GM18502 (cell line): ENCODE results near the gene SATB2.
A peak's percentile ranks its signal among the peaks of the same experiment; 100 is the strongest.

Experiments
- ATAC-seq: cut with Tn5 transposase; IDR thresholded peaks from one replicate; pipeline ENCODE4 v1.9.1; 2021; ENCODE audit warnings: mild to moderate bottlenecking; ENCODE audit not compliant: unreplicated experiment, poor library complexity

SATB2 gene

DNA sequence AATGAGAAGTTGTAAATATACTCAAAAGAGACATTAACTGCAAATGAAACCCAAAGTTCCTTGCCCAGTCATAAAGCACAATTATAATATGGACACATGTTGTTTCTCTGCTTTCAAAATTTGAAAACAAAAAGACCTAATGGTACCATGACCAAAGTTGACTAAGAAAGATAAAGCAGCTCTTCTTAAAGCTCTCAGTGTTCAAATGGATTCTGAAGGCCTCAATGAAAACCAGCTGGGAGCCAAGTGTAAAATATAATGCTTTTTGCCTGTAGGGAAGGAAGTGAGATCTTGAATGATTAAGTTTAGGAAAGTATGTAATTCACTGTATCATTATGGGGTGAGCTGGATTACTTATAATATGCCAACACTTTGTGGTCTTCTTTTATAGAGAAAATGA lies 178.6 kb downstream of the SATB2 start:
- ATAC-seq, result no peak

DNA sequence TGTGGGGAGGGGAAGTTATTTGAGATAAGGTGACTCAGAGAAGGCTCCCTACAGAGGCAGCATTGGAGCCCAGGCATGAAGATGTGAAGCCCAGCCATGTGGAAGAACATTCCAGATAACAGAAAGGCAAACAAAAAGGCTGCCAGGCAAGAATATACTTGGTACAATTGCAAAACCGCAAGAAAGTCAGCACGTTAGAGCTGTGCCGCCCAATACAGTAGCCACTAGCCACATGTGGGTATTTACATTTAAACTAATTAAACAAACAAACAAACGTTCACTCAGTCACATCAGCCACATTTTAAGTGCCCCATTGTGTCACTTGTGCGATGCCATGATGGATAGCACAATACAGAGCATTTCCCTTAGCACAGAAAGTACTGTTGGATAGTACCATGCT lies 179.6 kb downstream of the SATB2 start:
- ATAC-seq, result no peak

DNA sequence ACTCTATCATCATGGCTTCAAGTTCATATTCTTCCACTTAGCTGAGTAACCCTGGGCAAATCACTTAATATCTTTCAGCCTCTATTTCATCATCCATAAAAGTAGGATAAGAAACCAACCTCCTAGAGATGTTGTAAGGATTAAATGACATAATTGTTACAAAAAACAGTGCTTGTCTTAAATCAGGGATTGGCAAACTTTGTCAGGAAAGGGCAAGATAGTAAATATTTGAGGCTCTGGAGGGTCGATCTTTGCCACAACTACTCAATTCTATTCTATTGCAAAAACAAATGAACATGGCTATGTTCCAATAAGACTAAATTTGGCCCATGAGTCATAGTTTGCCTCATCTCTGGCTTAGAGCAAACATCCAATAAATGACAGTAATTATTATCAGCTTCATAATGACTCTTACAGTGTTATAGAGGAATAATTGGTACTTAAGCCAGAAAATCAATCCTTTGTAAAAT lies 184.7 kb downstream of the SATB2 start:
- no peak for ATAC-seq

DNA sequence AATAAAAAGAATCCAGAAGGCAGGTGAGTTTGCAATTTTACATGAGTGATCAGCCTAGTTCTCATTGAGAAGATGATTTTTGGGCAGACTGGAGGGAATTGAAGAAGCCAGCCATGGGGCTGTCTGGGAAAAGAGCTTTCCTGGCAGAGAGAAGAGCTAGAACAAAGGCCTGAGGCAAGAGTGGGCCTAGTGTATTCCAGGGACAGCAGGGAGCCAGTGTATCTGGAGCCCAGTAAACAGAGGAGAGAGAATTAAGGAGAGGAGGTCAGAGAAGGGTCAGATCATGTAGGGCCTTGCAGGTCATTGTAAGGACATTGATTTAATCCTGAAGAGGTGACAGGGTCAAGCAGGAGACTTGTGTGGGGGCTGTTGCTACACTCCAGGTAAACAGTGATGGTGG lies 195.8 kb downstream of the SATB2 start:
- no peak for ATAC-seq

DNA sequence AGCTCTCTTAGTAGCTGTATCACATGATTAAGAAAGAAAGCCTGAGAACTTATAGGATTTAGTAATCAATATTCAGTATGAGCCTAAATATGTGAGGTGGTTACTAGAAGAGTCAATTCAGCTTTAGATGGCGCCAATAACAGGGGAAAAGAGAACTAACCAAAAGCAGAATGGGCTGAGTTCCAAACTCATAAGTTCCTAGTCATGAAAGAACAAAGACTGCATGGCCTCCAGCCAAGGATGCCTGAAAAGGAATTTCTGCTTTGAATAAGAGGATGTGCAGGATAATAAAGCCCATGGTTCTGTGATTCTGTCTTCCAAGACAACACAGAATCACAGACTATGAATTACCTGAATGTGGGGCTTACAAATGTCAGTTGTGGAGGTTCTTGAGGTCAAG lies 196.5 kb downstream of the SATB2 start:
- ATAC-seq, result no peak

DNA sequence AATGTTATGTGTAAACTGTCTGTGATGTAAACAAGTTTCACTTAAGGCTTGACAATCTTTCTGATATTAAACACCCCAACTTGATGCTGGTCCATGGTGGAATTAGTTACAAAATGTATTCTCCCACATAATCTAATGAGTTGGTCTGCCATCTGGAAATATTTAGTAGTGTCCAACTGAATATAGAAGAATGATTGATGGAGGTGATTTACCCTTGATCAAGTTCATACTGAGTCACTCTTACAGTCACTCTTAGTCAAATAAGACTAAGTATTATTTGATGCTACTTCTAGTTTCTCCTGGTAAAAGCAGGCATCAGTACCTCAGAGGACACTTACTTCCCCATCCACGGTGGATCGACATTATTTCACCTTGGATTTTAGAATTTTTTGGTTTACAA lies 198.1 kb downstream of the SATB2 start:
- ATAC-seq, result no peak

DNA sequence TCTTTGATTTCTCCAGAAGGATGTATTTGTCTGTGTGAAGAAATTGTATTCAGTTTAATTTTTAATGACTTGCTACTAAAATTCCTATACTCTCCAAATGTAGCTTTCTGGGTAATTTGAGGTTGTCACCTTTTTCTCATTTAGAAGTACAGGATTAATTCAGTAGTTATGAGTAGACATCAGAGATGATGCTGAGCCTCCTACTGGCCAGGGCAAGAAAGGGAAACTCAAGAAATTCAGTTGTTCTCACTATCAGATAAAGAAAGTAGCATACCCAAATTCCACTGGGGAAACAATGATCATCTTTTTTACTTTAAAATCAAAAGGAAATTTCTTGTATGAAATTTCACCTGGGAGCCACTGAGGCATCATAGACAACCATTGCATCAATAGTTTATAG lies 199.4 kb downstream of the SATB2 start:
- ATAC-seq, result no peak

DNA sequence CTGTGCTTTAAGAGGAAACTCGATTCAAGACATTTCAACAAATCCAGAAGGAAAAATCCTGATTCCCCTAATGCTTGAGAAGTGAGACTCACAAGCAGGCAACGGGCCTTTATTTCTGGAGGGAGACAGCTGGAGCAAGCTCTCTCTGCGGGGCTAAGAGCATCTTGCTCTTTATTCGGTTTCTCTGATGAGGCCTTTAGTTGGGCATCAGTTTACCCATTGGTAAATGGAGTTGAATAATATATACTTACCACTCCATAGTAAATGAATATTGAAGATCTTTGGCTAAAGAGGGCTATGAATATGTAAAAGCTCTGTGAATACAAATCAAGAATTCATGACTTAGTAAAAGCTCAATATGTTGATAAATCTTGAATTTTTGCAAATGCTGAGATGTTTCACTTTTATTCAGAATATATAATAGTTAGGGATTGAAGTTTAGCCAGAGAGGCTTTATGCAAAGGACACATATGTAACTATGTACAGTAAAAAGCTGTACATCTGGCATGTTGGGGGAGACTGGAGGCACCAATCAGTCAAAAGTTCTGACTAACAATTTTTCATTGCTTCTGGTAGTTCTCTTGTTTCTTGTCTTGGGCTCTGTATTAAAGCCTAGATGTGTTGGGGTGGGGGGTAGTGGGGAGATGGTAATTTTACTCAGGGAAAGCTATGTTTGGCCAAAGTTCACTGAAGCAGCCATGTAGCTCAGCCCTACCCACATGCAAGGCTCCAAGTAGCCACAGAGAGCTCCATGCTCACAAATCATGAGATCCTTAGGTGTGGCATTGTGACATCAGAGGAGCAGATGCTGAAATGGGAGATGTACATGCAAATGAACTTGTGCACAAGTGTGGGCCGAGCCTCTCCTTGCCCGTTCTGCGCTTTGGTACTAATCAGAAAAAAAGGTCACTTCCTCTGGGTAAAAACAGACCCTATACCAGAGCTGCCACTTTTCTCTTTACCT lies 200.2 kb downstream of the SATB2 start:
- no peak for ATAC-seq

DNA sequence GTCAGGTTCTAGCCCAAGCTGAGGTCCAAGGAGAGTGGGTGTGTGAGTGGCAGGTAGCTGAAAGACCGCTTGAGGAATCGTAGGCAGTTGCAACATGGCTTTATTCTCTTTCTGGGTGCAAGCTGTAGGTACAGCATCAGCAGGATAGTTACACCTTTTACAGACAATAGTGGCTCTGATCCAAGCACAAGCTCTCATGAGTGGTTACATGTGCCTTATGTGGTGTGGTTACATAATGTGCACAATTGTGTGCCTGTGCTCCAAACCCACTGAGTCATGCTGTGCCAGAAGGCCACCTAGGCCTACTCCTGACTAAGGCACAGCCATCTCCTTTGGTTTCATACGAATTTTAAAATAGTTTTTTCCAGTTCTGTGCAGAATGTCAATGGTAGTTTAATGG lies 227.6 kb downstream of the SATB2 start:
- ATAC-seq, result no peak

DNA sequence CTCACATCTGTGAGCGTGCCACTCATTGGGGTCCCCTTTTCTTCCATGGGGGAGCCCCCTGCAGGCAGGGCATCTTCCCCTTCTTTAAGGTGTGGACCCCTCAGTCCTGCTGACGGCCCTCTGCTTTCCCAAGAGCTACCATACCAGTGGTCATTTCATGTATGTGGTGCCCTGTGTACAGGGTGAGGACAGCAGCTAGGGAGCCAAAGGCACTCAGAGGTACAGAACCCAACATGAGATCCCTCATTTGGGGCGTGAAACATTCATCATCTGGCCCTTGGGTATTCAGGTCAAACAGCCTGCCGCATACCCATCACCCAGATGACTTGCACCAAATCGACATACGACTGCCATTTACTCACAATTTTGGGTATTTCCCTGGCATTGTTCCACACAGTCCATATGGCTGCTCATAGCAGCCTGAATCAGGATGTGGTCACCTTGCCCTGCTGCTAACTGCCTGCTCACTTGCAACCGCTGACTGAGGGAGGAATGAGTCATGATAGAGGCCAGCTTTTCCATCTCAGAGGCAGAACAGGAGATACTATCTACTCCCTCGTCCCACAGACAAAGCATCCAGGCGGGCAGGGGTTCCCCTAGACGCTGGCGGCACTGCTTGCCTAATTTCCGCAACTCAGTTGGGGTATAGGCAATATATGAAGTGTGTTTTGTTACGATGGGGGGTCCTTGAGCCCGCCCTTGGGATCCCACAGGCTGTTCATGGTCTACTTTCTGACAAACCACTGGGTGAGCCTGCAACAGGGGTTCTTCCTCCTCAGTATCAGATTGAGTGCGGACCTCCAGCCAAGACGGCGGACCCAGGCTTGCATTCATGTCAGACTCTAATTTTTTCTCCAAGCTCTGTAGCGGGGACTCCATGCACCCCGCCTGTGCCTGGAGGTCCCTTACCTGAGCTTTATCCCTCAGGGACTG lies 228.6 kb downstream of the SATB2 start:
- peak; percentile 98 for ATAC-seq

DNA sequence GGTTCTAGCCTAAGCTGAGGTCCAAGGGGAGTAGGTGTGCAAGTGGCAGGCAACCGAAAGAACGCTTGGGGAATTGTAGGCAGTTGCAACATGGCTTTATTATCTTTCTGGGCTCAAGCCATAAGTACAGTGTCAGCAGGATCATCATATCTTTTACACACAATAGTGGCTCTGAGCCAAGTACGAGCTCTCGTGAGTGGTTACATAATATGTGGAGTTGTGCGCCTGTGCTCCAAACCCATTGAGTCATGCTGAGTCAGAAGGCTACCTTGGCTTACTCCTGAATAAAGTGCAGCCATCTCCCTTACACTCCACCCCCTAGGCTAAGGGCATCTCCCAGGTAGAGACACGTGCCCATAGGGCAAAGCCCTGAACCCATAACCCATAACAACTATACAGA lies 233.9 kb downstream of the SATB2 start:
- no peak for ATAC-seq

DNA sequence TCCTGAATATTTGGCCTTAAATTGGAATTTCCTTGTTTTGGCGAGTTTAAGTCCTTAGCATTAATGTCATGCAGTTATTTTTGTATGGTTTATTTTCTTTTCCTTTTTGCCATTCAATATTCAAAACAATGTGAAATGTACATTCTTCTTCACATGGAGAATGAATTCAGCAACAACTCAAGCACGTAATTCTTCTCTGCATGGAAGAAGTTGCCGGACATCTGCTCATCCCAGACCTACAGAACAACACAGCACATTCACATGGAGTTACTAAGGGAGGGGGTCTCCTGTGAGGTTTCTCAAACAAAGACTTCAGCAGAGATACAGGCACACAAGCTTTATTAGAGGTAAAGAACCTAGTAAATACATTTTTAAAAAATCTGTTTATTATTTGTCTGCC lies 236.8 kb downstream of the SATB2 start:
- ATAC-seq, result no peak

DNA sequence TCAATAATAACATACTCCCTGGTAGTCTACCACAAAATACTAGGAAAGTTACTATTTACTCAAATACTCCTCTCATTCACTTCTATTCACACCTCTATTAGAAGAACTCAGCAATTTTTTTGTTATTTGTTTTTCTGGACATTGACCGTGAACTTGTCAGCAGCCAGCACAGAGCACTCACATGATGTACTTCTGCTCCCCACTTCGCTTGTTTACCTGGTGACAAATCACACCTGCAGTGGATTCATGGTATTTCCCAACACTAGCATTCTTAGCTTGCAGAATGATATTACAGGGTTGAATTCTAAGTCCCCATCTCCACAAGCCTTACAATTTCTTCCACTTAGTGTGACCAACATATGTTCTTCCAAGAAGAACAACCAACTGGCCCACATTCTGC lies 238.2 kb downstream of the SATB2 start:
- no peak for ATAC-seq
